ENCODE data around the gene RIMBP2.

RIMBP2 gene

DNA sequence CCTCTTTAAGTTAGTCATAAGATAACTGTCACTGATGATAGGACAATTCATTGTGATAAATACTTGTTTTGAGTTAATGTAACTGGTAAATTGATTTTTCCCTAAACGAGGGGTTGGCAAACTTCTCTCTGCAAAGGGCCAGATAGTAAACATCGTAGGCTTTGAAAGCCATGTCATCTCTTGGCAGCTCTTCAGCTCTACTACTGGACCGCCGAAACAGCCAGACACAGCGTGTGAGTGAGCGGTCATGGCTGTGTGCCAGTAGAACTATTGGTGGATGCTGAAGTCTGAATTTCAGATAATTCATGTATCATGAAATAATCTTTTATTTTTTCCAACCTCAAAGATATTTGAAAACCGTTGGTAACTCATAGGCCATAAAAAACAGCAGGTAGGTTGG lies 368.5 kb downstream of the RIMBP2 start:
- DNase-seq, result no peak
